ENCODE measurements around the gene DIS3. TPM values are rescaled to one million over a fixed set of nuclear protein-coding genes. Genes with fewer than 3 reads are reported as not detected.

Gene DIS3
- total RNA-seq, 1 experiment from 2014 or later = 44.2 TPM

- H3K79me2 ChIP-seq (ENCODE audit: insufficient read depth, low read length) = peaks cover 51% of the 10 kb centered on the region
- peaks cover 77 to 90% of the 10 kb centered on the region in 2 experiments; a peak in 3 of 4 replicates for H3K36me3 ChIP-seq (ENCODE audit: control insufficient read depth in 1 of 2, insufficient read depth in 2 of 2, low read length in 2 of 2)
- no peaks in the 10 kb centered on the region for H3K9me2 ChIP-seq (ENCODE audit: insufficient read depth)
- H4K20me1 ChIP-seq (ENCODE audit: insufficient read depth) = no peaks in the 10 kb centered on the region
- no peak overlapping the region for H2AFZ ChIP-seq (ENCODE audit: low read depth, low read length, poor library complexity, severe bottlenecking)
- no peak overlapping the region for H3K27ac ChIP-seq (ENCODE audit: low read depth, low read length)
- no peak for ATAC-seq
- ChIA-PET RAD21 (ENCODE audit: low non-redundant PET in 1 of 2, low total read pairs in 2 of 2, uncharacterized antibody in 2 of 2, unreplicated experiment in 2 of 2) (no interaction called here), POLR2A (no interaction called here), CTCF (no interaction called here)
- DNase-seq (ENCODE audit: low read depth, low spot score) = no peak
- BruUV-seq (replicated peaks) = no TSS peak
- no peak overlapping the region for H3K4me2 ChIP-seq (ENCODE audit: low read length)
- H3K9ac ChIP-seq (ENCODE audit: low read length) = no peak overlapping the region
- TF ChIP-seq SRF (IDR thresholded peaks at IDR 0.05; ENCODE audit: low read depth) (no peak), FOSL1 (IDR thresholded peaks at IDR 0.05; ENCODE audit: low read depth) (no peak), EZH2 (IDR thresholded peaks at IDR 0.05) (no peak), ELF1 (IDR thresholded peaks at IDR 0.05; ENCODE audit: borderline replicate concordance, low read depth) (no peak), CTCF (IDR thresholded peaks at IDR 0.05 in 2 of 3, conservative IDR thresholded peaks at IDR 0.05 in 1 of 3; ENCODE audit: borderline replicate concordance in 1 of 3, insufficient read depth in 1 of 3, low read depth in 2 of 3, low read length in 2 of 3) (no peak), YY1 (IDR thresholded peaks at IDR 0.05; ENCODE audit: extremely low read depth, insufficient replicate concordance, low read depth, low read length) (no peak), ATF3 (IDR thresholded peaks at IDR 0.05) (no peak), JUND (IDR thresholded peaks at IDR 0.05) (no peak), TCF7L2 (IDR thresholded peaks at IDR 0.05; ENCODE audit: borderline replicate concordance, extremely low read depth, insufficient read depth, insufficient read length) (no peak), SIN3A (IDR thresholded peaks at IDR 0.05; ENCODE audit: low read depth) (no peak), ZFX (IDR thresholded peaks at IDR 0.05) (no peak), SP1 (IDR thresholded peaks at IDR 0.05; ENCODE audit: low read depth) (no peak), MAX (IDR thresholded peaks at IDR 0.05) (no peak), EZH2phosphoT487 (IDR thresholded peaks at IDR 0.05; ENCODE audit: borderline replicate concordance) (no peak), ZNF274 (IDR thresholded peaks at IDR 0.05; ENCODE audit: low read depth, low read length) (no peak), RAD21 (IDR thresholded peaks at IDR 0.05; ENCODE audit: low read depth) (no peak), POLR2A (IDR thresholded peaks at IDR 0.05; ENCODE audit: borderline replicate concordance, extremely low read depth, insufficient read depth, insufficient read length) (no peak), POLR2AphosphoS5 (IDR thresholded peaks at IDR 0.05; ENCODE audit: low read depth, low read length) (no peak), ZBTB33 (IDR thresholded peaks at IDR 0.05; ENCODE audit: extremely low read depth, insufficient replicate concordance, low read length) (no peak)
- no peak overlapping the region for H3K4me3 ChIP-seq (replicated peaks in 1 of 2; ENCODE audit: low read depth in 1 of 2, low read length in 2 of 2)
- intact Hi-C loops (cut with micrococcal nuclease) = no loop called here
- no peaks in the 10 kb centered on the region for H3K4me1 ChIP-seq (ENCODE audit: control insufficient read depth in 1 of 2, insufficient read depth in 2 of 2, low read length in 2 of 2)
- no peaks in the 10 kb centered on the region for H3K27me3 ChIP-seq (ENCODE audit: insufficient read depth, low read length)
- no peaks in the 10 kb centered on the region for H3K9me3 ChIP-seq (ENCODE audit: control insufficient read depth in 1 of 2, insufficient read depth in 1 of 2, low read depth in 1 of 2, low read length in 2 of 2)
These were observed 7.7 kb downstream of the DIS3 start for GRCh38 chr13:72774019-72774418.

All from HCT116 (cell line).